CD8-positive, alpha-beta memory T cell (primary cell): Measurements from ENCODE around the gene UMPS. TPM values are rescaled to one million over a fixed set of nuclear protein-coding genes. Genes with fewer than 3 reads are reported as not detected.
"Not testable (repeated sequence)": the region's sequence is repeated elsewhere in the genome, so short reads cannot be mapped to it uniquely, and the experiment has no call there.

ENCODE experiments used
- CTCF ChIA-PET: fragments of 350-600 bp; sonication (Branson Sonifier 250); formaldehyde crosslinking; loops from one replicate; lab custom pipeline; 2021; ENCODE audit warnings: antibody characterized with exemption; lab: Charles Lee
- POLR2A ChIA-PET: fragments of 350-600 bp; sonication (Branson Sonifier 250); formaldehyde crosslinking; loops from one replicate; lab custom pipeline; 2021; ENCODE audit warnings: antibody characterized with exemption; lab: Charles Lee
- DNase-seq, 5 donors: peaks; one replicate each; pipeline versions ENCODE4 v3.0.0 to v3.0.0-alpha.2; 2020 to 2022; ENCODE audit warnings: mixed read lengths in 1 of 5
- H3K27ac ChIP-seq: one replicate; pipeline ENCODE4 v1.7.0; 2013; ENCODE audit warnings: low read depth, mild to moderate bottlenecking, low read length, moderate library complexity
- H3K27me3 ChIP-seq: 2 replicates; pipeline ENCODE4 v1.7.0; 2013; ENCODE audit warnings: low read length, mild to moderate bottlenecking; ENCODE audit not compliant: insufficient read depth, poor library complexity, severe bottlenecking
- H3K36me3 ChIP-seq: 2 replicates; pipeline ENCODE4 v1.7.0; 2013; ENCODE audit warnings: mild to moderate bottlenecking, low read length, moderate library complexity; ENCODE audit not compliant: insufficient read depth
- H3K4me1 ChIP-seq: 2 replicates; pipeline ENCODE4 v1.7.0; 2013; ENCODE audit warnings: mild to moderate bottlenecking, low read length, moderate library complexity; ENCODE audit not compliant: insufficient read depth
- H3K4me3 ChIP-seq: 2 replicates; pipeline ENCODE4 v1.7.0; 2013; ENCODE audit warnings: mild to moderate bottlenecking, low read length
- H3K9me3 ChIP-seq: 2 replicates; pipeline ENCODE4 v1.7.0; 2013; ENCODE audit warnings: mild to moderate bottlenecking, low read length
- H3K27ac Mint-ChIP-seq, 8 donors: one replicate each; pipeline ENCODE4 v1.8.0; 2020 to 2021; ENCODE audit warnings: mixed read lengths in 8 of 8, mild to moderate bottlenecking in 6 of 8, inconsistent platforms in 3 of 8, moderate library complexity in 3 of 8
- H3K27me3 Mint-ChIP-seq, 2 donors: one replicate each; pipeline ENCODE4 v1.8.0; 2020 to 2021; ENCODE audit warnings: mixed read lengths in 2 of 2, mild to moderate bottlenecking in 1 of 2, moderate library complexity in 1 of 2
- H3K36me3 Mint-ChIP-seq, 3 donors: one replicate each; pipeline ENCODE4 v1.8.0; 2020 to 2021; ENCODE audit warnings: mixed read lengths in 3 of 3, inconsistent platforms in 1 of 3, mild to moderate bottlenecking in 1 of 3
- H3K4me1 Mint-ChIP-seq, 3 donors: one replicate each; pipeline ENCODE4 v1.8.0; 2020 to 2021; ENCODE audit warnings: mixed read lengths in 3 of 3, inconsistent platforms in 1 of 3, mild to moderate bottlenecking in 1 of 3
- H3K4me3 Mint-ChIP-seq, 7 donors: one replicate each; pipeline ENCODE4 v1.8.0; 2020 to 2021; ENCODE audit warnings: mixed read lengths in 7 of 7, mild to moderate bottlenecking in 6 of 7, moderate library complexity in 4 of 7, inconsistent platforms in 2 of 7
- H3K9me3 Mint-ChIP-seq, 5 donors: one replicate each; pipeline ENCODE4 v1.8.0; 2020 to 2022; ENCODE audit warnings: mixed read lengths in 5 of 5, mild to moderate bottlenecking in 3 of 5, moderate library complexity in 2 of 5, inconsistent platforms in 1 of 5
- polyA plus RNA-seq: library from polyadenylated mRNA; unstranded; fragments of 300-500 nt; fragmentation: Illumina TruSeq; gene quantifications from one replicate; pipeline ENCODE4 v1.2.3, GENCODE V29; 2021
- total RNA-seq, 2 experiments: library from RNA; stranded (reverse); gene quantifications; one replicate each; pipeline ENCODE4 v1.2.3, GENCODE V29; 2021

Gene UMPS
- total and polyA plus RNA-seq, 3 experiments from 2014 or later = 26.4 to 74.1 (median 65.2) TPM

DNA sequence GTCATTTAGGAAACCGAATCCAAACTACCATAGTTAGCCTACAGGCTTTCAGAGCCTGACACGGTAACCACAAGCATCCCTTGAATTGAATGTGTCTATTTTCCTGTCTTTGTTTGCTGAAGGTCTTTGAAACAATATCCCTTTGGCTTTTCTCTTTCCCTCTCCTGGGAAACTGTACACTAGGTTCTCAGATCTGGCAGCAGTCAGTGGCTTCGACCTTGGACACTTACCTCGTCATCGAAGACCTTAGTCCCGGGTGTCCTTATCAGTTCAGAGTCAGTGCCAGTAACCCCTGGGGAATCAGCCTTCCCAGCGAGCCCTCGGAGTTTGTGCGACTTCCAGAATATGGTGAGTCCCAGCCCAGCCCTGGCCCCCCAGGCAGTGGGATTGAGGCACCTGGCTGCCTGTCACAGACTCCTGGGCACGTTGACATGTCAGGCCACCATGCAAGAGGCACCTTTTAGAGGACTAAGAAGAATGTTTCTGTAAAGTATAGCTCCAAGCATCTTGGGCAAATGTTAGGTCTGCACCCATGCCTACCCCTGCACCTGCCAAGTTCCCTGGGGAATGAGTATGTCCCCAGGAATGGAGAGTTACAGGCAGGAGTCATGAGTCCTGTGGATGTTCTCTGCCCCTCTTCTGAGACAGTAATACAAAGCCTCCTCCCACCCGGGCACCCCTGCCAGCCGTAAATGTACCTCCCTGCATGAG is 30.4 kb upstream of the UMPS start:
- no peaks in the 10 kb centered on the region for H3K4me1 ChIP-seq
- no peak overlapping the region for H3K27ac ChIP-seq
- Mint-ChIP-seq H3K27ac (no peak overlapping the region), H3K36me3 (no peaks in the 10 kb centered on the region), H3K4me3 (no peak overlapping the region), H3K27me3 (peaks cover 23 to 25% of the 10 kb centered on the region in 2 donors), H3K9me3 (no peaks in the 10 kb centered on the region), H3K4me1 (no peaks in the 10 kb centered on the region)
- ChIA-PET POLR2A (no interaction called here), CTCF (interaction anchor here (1.9 kb wide), 1 partner anchor 11 kb away, joined by 7 read pairs; no protein-coding TSS in a partner anchor)
- H3K36me3 ChIP-seq = no peaks in the 10 kb centered on the region
- no peak overlapping the region for H3K4me3 ChIP-seq
- no peak for DNase-seq
- H3K9me3 ChIP-seq = no peaks in the 10 kb centered on the region
- H3K27me3 ChIP-seq = no peaks in the 10 kb centered on the region

GRCh38 chr3:124700880-124701684 is 29.2 kb upstream of the UMPS start:
- no peaks in the 10 kb centered on the region for H3K4me1 Mint-ChIP-seq
- CTCF ChIA-PET = interaction anchor here (0.7 to 1.2 kb wide), 2 partner anchors 13 to 141 kb away, joined by 4 read pairs; no protein-coding TSS in a partner anchor
- Histone ChIP-seq H3K27ac (no peak overlapping the region), H3K4me1 (no peaks in the 10 kb centered on the region), H3K9me3 (no peaks in the 10 kb centered on the region), H3K27me3 (no peaks in the 10 kb centered on the region), H3K36me3 (no peaks in the 10 kb centered on the region), H3K4me3 (no peak overlapping the region)
- no peak overlapping the region for H3K4me3 Mint-ChIP-seq
- peaks cover 26 to 31% of the 10 kb centered on the region in 2 donors for H3K27me3 Mint-ChIP-seq
- POLR2A ChIA-PET = interaction anchor here (0.6 kb wide), 1 partner anchor 223 kb away, joined by 3 read pairs; no protein-coding TSS in a partner anchor
- no peak for DNase-seq
- no peaks in the 10 kb centered on the region for H3K9me3 Mint-ChIP-seq
- H3K36me3 Mint-ChIP-seq = no peaks in the 10 kb centered on the region
- H3K27ac Mint-ChIP-seq = no peak overlapping the region

GRCh38 chr3:124701687-124702086 is 28.6 kb upstream of the UMPS start:
- H3K9me3 Mint-ChIP-seq = no peaks in the 10 kb centered on the region
- POLR2A ChIA-PET = no interaction called here
- H3K4me1 ChIP-seq = no peaks in the 10 kb centered on the region
- H3K36me3 ChIP-seq = no peaks in the 10 kb centered on the region
- no peak overlapping the region for H3K27ac Mint-ChIP-seq
- no peaks in the 10 kb centered on the region for H3K4me1 Mint-ChIP-seq
- H3K36me3 Mint-ChIP-seq = no peaks in the 10 kb centered on the region
- no peaks in the 10 kb centered on the region for H3K27me3 ChIP-seq
- H3K27ac ChIP-seq = no peak overlapping the region
- no peak for DNase-seq
- CTCF ChIA-PET = interaction anchor here (0.7 to 1.2 kb wide), 2 partner anchors 13 to 142 kb away, joined by 4 read pairs; no protein-coding TSS in a partner anchor
- peaks cover 28 to 33% of the 10 kb centered on the region in 2 donors for H3K27me3 Mint-ChIP-seq
- no peak overlapping the region for H3K4me3 Mint-ChIP-seq
- H3K4me3 ChIP-seq = no peak overlapping the region
- H3K9me3 ChIP-seq = no peaks in the 10 kb centered on the region

DNA sequence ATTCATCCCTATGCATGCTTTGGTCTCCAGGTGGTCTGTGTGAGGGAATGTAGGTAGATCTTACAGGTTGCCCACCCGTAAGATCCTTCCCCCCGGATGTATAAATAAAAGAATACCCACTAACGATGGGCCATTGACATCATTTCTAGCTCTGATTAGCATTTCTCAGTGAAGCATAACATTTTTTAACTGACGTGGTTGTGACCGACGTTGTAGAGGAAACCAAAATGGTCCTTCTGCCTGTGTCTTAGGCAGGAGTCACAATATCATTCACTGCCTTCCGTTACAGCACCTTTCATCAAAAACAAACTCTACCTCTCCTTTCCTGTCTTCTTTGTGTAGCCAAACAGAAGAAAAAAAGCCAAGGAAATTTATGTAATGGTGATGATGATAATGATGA is 27.3 kb upstream of the UMPS start:
- H3K27ac ChIP-seq = no peak overlapping the region
- H3K9me3 Mint-ChIP-seq = no peaks in the 10 kb centered on the region
- no peak overlapping the region for H3K27ac Mint-ChIP-seq
- no peaks in the 10 kb centered on the region for H3K36me3 ChIP-seq
- no peaks in the 10 kb centered on the region for H3K4me1 Mint-ChIP-seq
- no peaks in the 10 kb centered on the region for H3K27me3 ChIP-seq
- no peaks in the 10 kb centered on the region for H3K36me3 Mint-ChIP-seq
- H3K4me3 ChIP-seq = no peak overlapping the region
- no peak for DNase-seq
- H3K4me1 ChIP-seq = no peaks in the 10 kb centered on the region
- ChIA-PET POLR2A (no interaction called here), CTCF (interaction anchor here (1.5 kb wide), 1 partner anchor 138 kb away, joined by 3 read pairs; no protein-coding TSS in a partner anchor)
- no peaks in the 10 kb centered on the region for H3K9me3 ChIP-seq
- no peak overlapping the region for H3K4me3 Mint-ChIP-seq
- peaks cover 29 to 44% of the 10 kb centered on the region in 2 donors for H3K27me3 Mint-ChIP-seq

DNA sequence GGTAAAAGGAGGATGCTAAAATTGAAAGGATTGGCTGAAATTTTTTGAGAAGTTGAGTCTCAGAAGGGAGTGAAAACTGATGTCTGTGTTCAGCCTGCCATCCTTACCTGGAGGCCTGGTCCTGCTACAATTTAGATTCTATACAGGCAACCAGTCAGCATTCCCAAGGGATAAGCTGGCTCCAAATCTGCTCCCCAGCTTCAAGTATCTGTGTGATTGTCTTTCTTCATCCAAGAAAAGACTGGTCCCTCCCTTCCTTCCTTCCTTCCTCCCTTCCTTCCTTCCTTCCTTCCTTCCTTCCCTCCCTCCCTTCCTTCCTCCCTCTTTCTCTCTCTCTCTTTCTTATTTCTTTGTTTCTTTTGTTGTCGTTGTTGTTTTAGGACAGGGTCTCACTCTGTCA is 24.7 kb upstream of the UMPS start:
- no peak overlapping the region for H3K4me3 Mint-ChIP-seq
- H3K27ac Mint-ChIP-seq = no peak overlapping the region
- H3K9me3 ChIP-seq = no peaks in the 10 kb centered on the region
- no peaks in the 10 kb centered on the region for H3K36me3 Mint-ChIP-seq
- H3K27ac ChIP-seq = no peak overlapping the region
- H3K4me1 Mint-ChIP-seq = no peaks in the 10 kb centered on the region
- ChIA-PET POLR2A (no interaction called here), CTCF (interaction anchor here (1.1 kb wide), 1 partner anchor 55 kb away, joined by 3 read pairs; no protein-coding TSS in a partner anchor)
- no peak for DNase-seq
- H3K4me1 ChIP-seq = no peaks in the 10 kb centered on the region
- peaks cover 0 to 4% (median 3%) of the 10 kb centered on the region in 5 donors for H3K9me3 Mint-ChIP-seq
- H3K27me3 Mint-ChIP-seq = peaks cover 39 to 57% of the 10 kb centered on the region in 2 donors
- H3K36me3 ChIP-seq = no peaks in the 10 kb centered on the region
- no peaks in the 10 kb centered on the region for H3K27me3 ChIP-seq
- no peak overlapping the region for H3K4me3 ChIP-seq

DNA sequence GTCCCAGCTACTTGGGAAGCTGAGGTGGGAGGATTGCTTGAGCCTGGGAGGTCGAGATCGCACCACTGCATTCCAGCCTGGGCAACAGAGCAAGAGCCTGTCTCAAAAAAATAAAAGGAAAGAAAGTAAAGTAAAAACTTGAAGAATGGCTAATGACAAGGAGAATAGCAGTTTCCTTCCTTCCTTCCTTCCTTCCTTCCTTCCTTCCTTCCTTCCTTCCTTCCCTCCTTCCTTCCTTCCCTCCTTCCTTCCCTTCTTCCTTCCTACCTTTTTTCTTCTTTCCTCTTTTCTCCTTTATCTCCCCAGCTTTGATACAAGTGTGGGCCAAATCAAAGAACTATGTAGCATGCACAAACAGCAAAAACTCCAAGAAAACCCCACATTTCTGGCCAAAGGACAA is 23.0 kb upstream of the UMPS start:
- H3K27ac ChIP-seq, DNase-seq, H3K4me3 ChIP-seq, H3K9me3 ChIP-seq, H3K4me1 Mint-ChIP-seq, H3K4me3 Mint-ChIP-seq, H3K4me1 ChIP-seq, H3K36me3 ChIP-seq, H3K27ac Mint-ChIP-seq, H3K36me3 Mint-ChIP-seq, POLR2A ChIA-PET, H3K9me3 Mint-ChIP-seq, CTCF ChIA-PET, H3K27me3 ChIP-seq: not testable (repeated sequence)
- peaks cover 35 to 62% of the 10 kb centered on the region in 2 donors for H3K27me3 Mint-ChIP-seq

GRCh38 chr3:124707656-124708062 is 22.6 kb upstream of the UMPS start:
- Mint-ChIP-seq H3K36me3 (no peaks in the 10 kb centered on the region), H3K9me3 (peaks cover 0 to 4% (median 3%) of the 10 kb centered on the region in 5 donors), H3K4me1 (no peaks in the 10 kb centered on the region), H3K27ac (no peak overlapping the region), H3K27me3 (peaks cover 35 to 59% of the 10 kb centered on the region in 2 donors), H3K4me3 (no peak overlapping the region)
- Histone ChIP-seq H3K36me3 (no peaks in the 10 kb centered on the region), H3K4me3 (no peak overlapping the region), H3K4me1 (no peaks in the 10 kb centered on the region), H3K9me3 (no peaks in the 10 kb centered on the region), H3K27ac (no peak overlapping the region), H3K27me3 (no peaks in the 10 kb centered on the region)
- no peak for DNase-seq
- ChIA-PET CTCF (no interaction called here), POLR2A (no interaction called here)
